IMR-90 (cell line): Measurements from ENCODE around the gene SPANXA1.

Experiments
- MAFK ChIP-seq: IDR thresholded peaks from 2 replicates; pipeline ENCODE4 v1.6.1; 2012; ENCODE audit warnings: low read depth, low read length, improper control_type of control experiment
- POLR2A ChIP-seq: IDR thresholded peaks from 2 replicates; pipeline ENCODE4 v1.6.1; 2012; ENCODE audit warnings: mild to moderate bottlenecking, low read depth, low read length
- RAD21 ChIP-seq: IDR thresholded peaks from 2 replicates; pipeline ENCODE4 v1.6.1; 2012; ENCODE audit warnings: low read length, improper control_type of control experiment
- TF ChIP-seq, protein P1 (sequence below): fragments of 150-350 bp; IDR thresholded peaks from 2 replicates; pipeline ENCODE4 v1.6.1; 2016; ENCODE audit warnings: low read depth, mild to moderate bottlenecking, low read length, moderate library complexity, borderline replicate concordance
- TF ChIP-seq, protein P2 (sequence below): fragments of 150-350 bp; IDR thresholded peaks from 2 replicates; pipeline ENCODE4 v1.6.1; 2017; ENCODE audit warnings: mild to moderate bottlenecking, antibody characterized with exemption, low read length, low read depth

DNA sequence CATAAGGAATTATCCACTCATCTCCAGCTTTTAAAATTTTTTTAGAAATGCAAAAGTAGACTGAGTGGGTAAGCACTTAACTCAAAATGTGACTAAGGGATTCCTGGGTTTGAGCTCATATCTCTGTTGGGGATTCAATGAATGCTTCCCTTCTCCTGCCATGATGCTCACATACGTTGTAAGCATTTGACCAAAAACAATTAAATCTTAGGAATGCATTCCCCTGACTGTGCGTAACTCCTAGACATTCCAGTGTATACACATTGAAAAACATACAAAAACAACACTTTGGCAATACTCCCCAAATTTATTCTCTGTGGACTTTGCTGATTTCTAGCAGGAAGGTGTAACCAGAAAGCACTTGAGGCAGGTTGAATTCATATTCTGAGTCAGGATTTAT is 34.8 kb upstream of the SPANXA1 start:
- TF ChIP-seq, protein P1, sequence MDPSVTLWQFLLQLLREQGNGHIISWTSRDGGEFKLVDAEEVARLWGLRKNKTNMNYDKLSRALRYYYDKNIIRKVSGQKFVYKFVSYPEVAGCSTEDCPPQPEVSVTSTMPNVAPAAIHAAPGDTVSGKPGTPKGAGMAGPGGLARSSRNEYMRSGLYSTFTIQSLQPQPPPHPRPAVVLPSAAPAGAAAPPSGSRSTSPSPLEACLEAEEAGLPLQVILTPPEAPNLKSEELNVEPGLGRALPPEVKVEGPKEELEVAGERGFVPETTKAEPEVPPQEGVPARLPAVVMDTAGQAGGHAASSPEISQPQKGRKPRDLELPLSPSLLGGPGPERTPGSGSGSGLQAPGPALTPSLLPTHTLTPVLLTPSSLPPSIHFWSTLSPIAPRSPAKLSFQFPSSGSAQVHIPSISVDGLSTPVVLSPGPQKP = no peak
- TF ChIP-seq MAFK = no peak
- TF ChIP-seq, protein P2, sequence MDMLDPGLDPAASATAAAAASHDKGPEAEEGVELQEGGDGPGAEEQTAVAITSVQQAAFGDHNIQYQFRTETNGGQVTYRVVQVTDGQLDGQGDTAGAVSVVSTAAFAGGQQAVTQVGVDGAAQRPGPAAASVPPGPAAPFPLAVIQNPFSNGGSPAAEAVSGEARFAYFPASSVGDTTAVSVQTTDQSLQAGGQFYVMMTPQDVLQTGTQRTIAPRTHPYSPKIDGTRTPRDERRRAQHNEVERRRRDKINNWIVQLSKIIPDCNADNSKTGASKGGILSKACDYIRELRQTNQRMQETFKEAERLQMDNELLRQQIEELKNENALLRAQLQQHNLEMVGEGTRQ = no peak
- TF ChIP-seq POLR2A = no peak
- no peak for TF ChIP-seq RAD21
